HEK293 (cell line): Measurements from ENCODE around the gene PBRM1.
A peak's percentile ranks its signal among the peaks of the same experiment; 100 is the strongest.

Experiments used
- CTCF ChIA-PET: fragments of 350-600 bp; formaldehyde crosslinking; extraction: SDS; loops from one replicate; lab custom pipeline; 2021; ENCODE audit warnings: antibody characterized with exemption; lab: Yijun Ruan, JAX
- POLR2A ChIA-PET: fragments of 300-600 bp; formaldehyde crosslinking; extraction: SDS; loops from one replicate; lab custom pipeline; 2020; ENCODE audit warnings: antibody characterized with exemption, inconsistent platforms; lab: Yijun Ruan, JAX
- H3K27ac ChIP-seq: fragments of 200-500 bp; sonication (Bioruptor generic); 2 replicates; pipeline ENCODE4 v1.5.1; 2014; ENCODE audit warnings: low read depth, low read length, control low read depth, inconsistent platforms; ENCODE audit errors: extremely low read depth
- H3K36me3 ChIP-seq, 2 experiments: fragments of 200-500 bp in 1 of 2; sonication (Bioruptor generic) in 1 of 2; 1 replicate in 1 of 2; 2 replicates in 1 of 2; pipeline ENCODE4 v1.5.1; 2014 to 2017; ENCODE audit warnings: inconsistent platforms in 2 of 2, low read length in 2 of 2; ENCODE audit not compliant: control insufficient read depth in 2 of 2, insufficient read depth in 1 of 2
- H3K4me1 ChIP-seq: fragments of 200-500 bp; sonication (Bioruptor generic); 2 replicates; pipeline ENCODE4 v1.5.1; 2014; ENCODE audit warnings: mild to moderate bottlenecking, low read length, inconsistent platforms; ENCODE audit not compliant: control insufficient read depth, insufficient read depth
- H3K4me3 ChIP-seq: 2 replicates; pipeline ENCODE4 v1.5.1; 2011; ENCODE audit warnings: low read depth, mild to moderate bottlenecking, control low read depth, low read length, moderate library complexity
- H3K9me3 ChIP-seq: fragments of 200-500 bp; sonication (Bioruptor generic); 2 replicates; pipeline ENCODE4 v1.5.1; 2014; ENCODE audit warnings: low read depth, low read length, inconsistent platforms; ENCODE audit not compliant: control insufficient read depth, insufficient read depth
- EGR2 ChIP-seq: fragments of 450-650 bp; formaldehyde crosslinking; IDR thresholded peaks from 2 replicates; pipeline ENCODE4 v1.5.1; 2016; ENCODE audit warnings: low read depth, missing biosample characterization, missing genetic modification characterization
- GLI2 ChIP-seq: fragments of 450-650 bp; formaldehyde crosslinking; IDR thresholded peaks from 2 replicates; pipeline ENCODE4; 2017; ENCODE audit warnings: missing biosample characterization, missing genetic modification characterization, low read depth, borderline replicate concordance
- GLIS2 ChIP-seq: fragments of 450-650 bp; formaldehyde crosslinking; IDR thresholded peaks from 2 replicates; pipeline ENCODE4 v1.5.1; 2016; ENCODE audit warnings: missing biosample characterization, missing genetic modification characterization
- IKZF3 ChIP-seq: fragments of 450-650 bp; IDR thresholded peaks from 2 replicates; pipeline ENCODE4 v1.5.0; 2018; ENCODE audit warnings: missing biosample characterization, mild to moderate bottlenecking, missing genetic modification characterization, moderate library complexity
- KLF7 ChIP-seq: fragments of 450-650 bp; formaldehyde crosslinking; IDR thresholded peaks from 2 replicates; pipeline ENCODE4 v1.5.1; 2016; ENCODE audit warnings: missing biosample characterization, missing genetic modification characterization, borderline replicate concordance
- MZF1 ChIP-seq: fragments of 450-650 bp; formaldehyde crosslinking; IDR thresholded peaks from 2 replicates; pipeline ENCODE4 v1.5.1; 2017; ENCODE audit warnings: missing biosample characterization, missing genetic modification characterization, borderline replicate concordance
- OVOL3 ChIP-seq: fragments of 450-650 bp; formaldehyde crosslinking; IDR thresholded peaks from 2 replicates; pipeline ENCODE4 v1.5.1; 2016; ENCODE audit warnings: missing biosample characterization, missing genetic modification characterization
- PRDM6 ChIP-seq: fragments of 450-650 bp; formaldehyde crosslinking; IDR thresholded peaks from 2 replicates; pipeline ENCODE4 v1.5.1; 2017; ENCODE audit warnings: missing biosample characterization, missing genetic modification characterization
- SP7 ChIP-seq: fragments of 450-650 bp; formaldehyde crosslinking; IDR thresholded peaks from 2 replicates; pipeline ENCODE4 v1.5.1; 2016; ENCODE audit warnings: missing biosample characterization, missing genetic modification characterization
- TSHZ1 ChIP-seq: fragments of 450-650 bp; formaldehyde crosslinking; IDR thresholded peaks from 2 replicates; pipeline ENCODE4 v1.5.1; 2016; ENCODE audit warnings: missing biosample characterization, missing genetic modification characterization, borderline replicate concordance
- WT1 ChIP-seq: fragments of 450-650 bp; formaldehyde crosslinking; IDR thresholded peaks from 2 replicates; pipeline ENCODE4 v1.5.1; 2016; ENCODE audit warnings: missing biosample characterization, missing genetic modification characterization
- ZBTB17 ChIP-seq: fragments of 450-650 bp; formaldehyde crosslinking; IDR thresholded peaks from 2 replicates; pipeline ENCODE4 v1.5.1; 2016; ENCODE audit warnings: missing biosample characterization, missing genetic modification characterization
- ZBTB8A ChIP-seq: fragments of 450-650 bp; formaldehyde crosslinking; IDR thresholded peaks from 2 replicates; pipeline ENCODE4 v1.5.1; 2016; ENCODE audit warnings: missing biosample characterization, missing genetic modification characterization
- ZNF10 ChIP-seq: fragments of 450-650 bp; formaldehyde crosslinking; IDR thresholded peaks from 2 replicates; pipeline ENCODE4 v1.5.1; 2017; ENCODE audit warnings: missing biosample characterization, missing genetic modification characterization
- ZNF112 ChIP-seq: fragments of 450-650 bp; formaldehyde crosslinking; IDR thresholded peaks from 2 replicates; pipeline ENCODE4 v1.5.0; 2017; ENCODE audit warnings: missing biosample characterization, missing genetic modification characterization
- ZNF280D ChIP-seq: fragments of 450-650 bp; formaldehyde crosslinking; IDR thresholded peaks from 2 replicates; pipeline ENCODE4 v1.5.1; 2016; ENCODE audit warnings: missing biosample characterization, missing genetic modification characterization
- ZNF302 ChIP-seq: fragments of 450-650 bp; formaldehyde crosslinking; IDR thresholded peaks from 2 replicates; pipeline ENCODE4 v1.5.1; 2016; ENCODE audit warnings: missing biosample characterization, missing genetic modification characterization, low read depth
- ZNF311 ChIP-seq: fragments of 450-650 bp; formaldehyde crosslinking; IDR thresholded peaks from 2 replicates; pipeline ENCODE4 v1.5.1; 2017; ENCODE audit warnings: missing biosample characterization, missing genetic modification characterization, borderline replicate concordance
- ZNF362 ChIP-seq: fragments of 450-650 bp; formaldehyde crosslinking; IDR thresholded peaks from 2 replicates; pipeline ENCODE4 v1.5.1; 2016; ENCODE audit warnings: missing biosample characterization, missing genetic modification characterization
- ZNF426 ChIP-seq: fragments of 450-650 bp; formaldehyde crosslinking; IDR thresholded peaks from 2 replicates; pipeline ENCODE4 v1.5.1; 2017; ENCODE audit warnings: missing biosample characterization, missing genetic modification characterization, mild to moderate bottlenecking, inconsistent platforms, moderate library complexity
- ZNF513 ChIP-seq: fragments of 450-650 bp; IDR thresholded peaks from 2 replicates; pipeline ENCODE4 v1.5.1; 2018; ENCODE audit warnings: missing biosample characterization, missing genetic modification characterization
- ZNF629 ChIP-seq: fragments of 450-650 bp; formaldehyde crosslinking; IDR thresholded peaks from 2 replicates; pipeline ENCODE4 v1.5.1; 2017; ENCODE audit warnings: missing biosample characterization, missing genetic modification characterization
- ZNF707 ChIP-seq: fragments of 450-650 bp; formaldehyde crosslinking; IDR thresholded peaks from 2 replicates; pipeline ENCODE4 v1.5.1; 2016; ENCODE audit warnings: missing biosample characterization, missing genetic modification characterization
- ZNF768 ChIP-seq: fragments of 450-650 bp; formaldehyde crosslinking; IDR thresholded peaks from 2 replicates; pipeline ENCODE4 v1.5.1; 2018; ENCODE audit warnings: missing biosample characterization, mild to moderate bottlenecking, missing genetic modification characterization
- ZSCAN5A ChIP-seq: fragments of 450-650 bp; formaldehyde crosslinking; IDR thresholded peaks from 2 replicates; pipeline ENCODE4 v1.5.1; 2016; ENCODE audit warnings: missing biosample characterization, missing genetic modification characterization

The PBRM1 gene

GRCh38 chr3:52636673-52637072 lies 49.0 kb downstream of the PBRM1 start (continued):
- TF ChIP-seq ZNF362 (peak; percentile 86), ZNF768 (no peak), TSHZ1 (tag by site-specific recombination) (0 out of 2 replicates have a peak, but pooled peaks have one; percentile 37), MZF1 (tag by site-specific recombination) (peak; percentile 72; the same call in 1 of the 2 replicates), GLIS2 (tag by site-specific recombination) (no peak), ZNF10 (tag by site-specific recombination) (peak; percentile 99), SP7 (peak; percentile 98), OVOL3 (tag by site-specific recombination) (peak; percentile 49; the same call in 1 of the 2 replicates), ZNF426 (tag by site-specific recombination) (no peak), ZNF112 (tag by site-specific recombination) (no peak), ZBTB17 (tag by site-specific recombination) (peak; percentile 62), ZNF629 (tag by site-specific recombination) (peak; percentile 64; the same call in 1 of the 2 replicates), WT1 (peak; percentile 32; the same call in 1 of the 2 replicates), PRDM6 (tag by site-specific recombination) (peak; percentile 97), ZBTB8A (tag by site-specific recombination) (no peak)

GRCh38 chr3:52633786-52634185 lies 51.9 kb downstream of the PBRM1 start:
- TF ChIP-seq ZNF311 (tag by site-specific recombination) (no peak), GLI2 (tag by site-specific recombination) (no peak), ZNF513 (tag by site-specific recombination) (no peak), ZSCAN5A (tag by site-specific recombination) (no peak), ZNF112 (tag by site-specific recombination) (no peak), IKZF3 (no peak), EGR2 (no peak), ZNF280D (no peak), KLF7 (tag by site-specific recombination) (no peak), ZNF302 (tag by site-specific recombination) (no peak), ZNF707 (tag by site-specific recombination) (no peak)
- Histone ChIP-seq H3K4me1 (peaks cover 6% of the 10 kb centered on the region), H3K4me3 (no peak overlapping the region), H3K9me3 (no peaks in the 10 kb centered on the region), H3K36me3 (peaks cover 26 to 50% of the 10 kb centered on the region in 2 experiments), H3K27ac (no peak overlapping the region)
- ChIA-PET CTCF (no interaction called here), POLR2A (no interaction called here)
